Nephron progenitor cell (in vitro differentiated cells): Measurements from ENCODE around the gene PI4K2B.
"Not testable (repeated sequence)": the region's sequence is repeated elsewhere in the genome, so short reads cannot be mapped to it uniquely, and the experiment has no call there.

Experiments
- DNase-seq: peaks from one replicate; pipeline ENCODE4 v3.0.0; 2021
- H3K27ac Mint-ChIP-seq: 2 replicates; pipeline ENCODE4 v1.8.0; 2021; ENCODE audit warnings: mild to moderate bottlenecking, moderate library complexity, mixed read lengths
- H3K27me3 Mint-ChIP-seq: 2 replicates; pipeline ENCODE4 v1.8.0; 2021; ENCODE audit warnings: mild to moderate bottlenecking, low read depth, mixed read lengths; ENCODE audit not compliant: poor library complexity
- H3K36me3 Mint-ChIP-seq: 2 replicates; pipeline ENCODE4 v1.8.0; 2021; ENCODE audit warnings: low read depth, mixed read lengths
- H3K4me1 Mint-ChIP-seq: 2 replicates; pipeline ENCODE4 v1.8.0; 2021; ENCODE audit warnings: mixed read lengths
- H3K4me3 Mint-ChIP-seq: 2 replicates; pipeline ENCODE4 v1.8.0; 2021; ENCODE audit warnings: mild to moderate bottlenecking, moderate library complexity, mixed read lengths
- H3K9me3 Mint-ChIP-seq: 2 replicates; pipeline ENCODE4 v1.8.0; 2021; ENCODE audit warnings: mild to moderate bottlenecking, moderate library complexity, mixed read lengths
- CTCF ChIP-seq: fragments of 200-600 bp; sonication (generic); IDR thresholded peaks from 2 replicates; pipeline ENCODE4 v1.5.0; 2021; ENCODE audit warnings: antibody characterized with exemption

Gene PI4K2B

GRCh38 chr4:25313201-25313895, 79.5 kb downstream of the PI4K2B start:
- H3K36me3 Mint-ChIP-seq, result peaks cover 28% of the 10 kb centered on the region
- peaks cover 4% of the 10 kb centered on the region for H3K9me3 Mint-ChIP-seq
- peak overlapping the region; percentile 98 for H3K4me3 Mint-ChIP-seq
- TF ChIP-seq CTCF, result no peak
- H3K4me1 Mint-ChIP-seq, result peaks cover 15% of the 10 kb centered on the region
- H3K27ac Mint-ChIP-seq, result peak overlapping the region; percentile 99
- peak; percentile 17 for DNase-seq
- peaks cover 10% of the 10 kb centered on the region for H3K27me3 Mint-ChIP-seq

- no peaks in the 10 kb centered on the region for H3K9me3 Mint-ChIP-seq
Observed at GRCh38 chr4:25320336-25320735, 86.5 kb downstream of the PI4K2B start.

GRCh38 chr4:25320773-25321172, 86.9 kb downstream of the PI4K2B start:
- H3K9me3 Mint-ChIP-seq, result no peaks in the 10 kb centered on the region
- H3K36me3 Mint-ChIP-seq, result peaks cover 61% of the 10 kb centered on the region
- no peaks in the 10 kb centered on the region for H3K27me3 Mint-ChIP-seq
- no peak for TF ChIP-seq CTCF
- no peak overlapping the region for H3K27ac Mint-ChIP-seq
- H3K4me1 Mint-ChIP-seq, result peaks cover 2% of the 10 kb centered on the region
- H3K4me3 Mint-ChIP-seq, result no peak overlapping the region
- no peak for DNase-seq

More at GRCh38 chr4:25320336-25320735, 86.5 kb downstream of the PI4K2B start:
- no peak for TF ChIP-seq CTCF
- Mint-ChIP-seq H3K27ac (no peak overlapping the region), H3K4me1 (no peaks in the 10 kb centered on the region), H3K4me3 (no peak overlapping the region), H3K36me3 (peaks cover 65% of the 10 kb centered on the region), H3K27me3 (no peaks in the 10 kb centered on the region)
- DNase-seq, result no peak

- peaks cover 8% of the 10 kb centered on the region for H3K4me1 Mint-ChIP-seq
- no peaks in the 10 kb centered on the region for H3K9me3 Mint-ChIP-seq
- H3K36me3 Mint-ChIP-seq, result peaks cover 55% of the 10 kb centered on the region
- no peak overlapping the region for H3K27ac Mint-ChIP-seq
- DNase-seq, result no peak
- H3K27me3 Mint-ChIP-seq, result no peaks in the 10 kb centered on the region
- no peak overlapping the region for H3K4me3 Mint-ChIP-seq
- no peak for TF ChIP-seq CTCF
Observed at GRCh38 chr4:25321703-25322102, 87.9 kb downstream of the PI4K2B start.

GRCh38 chr4:25328463-25328862, 94.6 kb downstream of the PI4K2B start:
- H3K4me3 Mint-ChIP-seq, H3K27ac Mint-ChIP-seq, H3K36me3 Mint-ChIP-seq, DNase-seq, H3K4me1 Mint-ChIP-seq, H3K9me3 Mint-ChIP-seq, H3K27me3 Mint-ChIP-seq: not testable (repeated sequence)
